GM23338 (cell line): ENCODE data around the gene SFRP4.

ENCODE experiments used
- EZH2 ChIP-seq: fragments of 200-600 bp; sonication (generic); IDR thresholded peaks from one replicate; pipeline ENCODE4 v1.8.0; 2017; ENCODE audit warnings: antibody characterized with exemption, mild to moderate bottlenecking, low read depth; ENCODE audit not compliant: unreplicated experiment
- JUNB ChIP-seq: IDR thresholded peaks from one replicate; pipeline ENCODE4 v1.6.1; 2016; ENCODE audit warnings: antibody characterized with exemption; ENCODE audit not compliant: unreplicated experiment
- NANOG ChIP-seq: IDR thresholded peaks from 2 replicates; pipeline ENCODE4 v1.6.1; 2016; ENCODE audit warnings: antibody characterized with exemption, borderline replicate concordance
- POLR2AphosphoS5 ChIP-seq: IDR thresholded peaks from 2 replicates; pipeline ENCODE4 v1.6.1; 2016; ENCODE audit warnings: antibody characterized with exemption, low read depth
- TF ChIP-seq, protein P1 (sequence below), 2 experiments: fragments of 200-600 bp in 1 of 2; sonication (generic) in 1 of 2; conservative IDR thresholded peaks; 2 replicates each; pipeline versions ENCODE4 v1.5.1 to v1.6.1; 2016 to 2017; ENCODE audit warnings: antibody characterized with exemption in 2 of 2, low read depth in 2 of 2, mild to moderate bottlenecking in 2 of 2, moderate library complexity in 1 of 2
- TF ChIP-seq, protein P2 (sequence below): IDR thresholded peaks from 2 replicates; pipeline ENCODE4 v1.6.1; 2016; ENCODE audit warnings: antibody characterized with exemption

DNA sequence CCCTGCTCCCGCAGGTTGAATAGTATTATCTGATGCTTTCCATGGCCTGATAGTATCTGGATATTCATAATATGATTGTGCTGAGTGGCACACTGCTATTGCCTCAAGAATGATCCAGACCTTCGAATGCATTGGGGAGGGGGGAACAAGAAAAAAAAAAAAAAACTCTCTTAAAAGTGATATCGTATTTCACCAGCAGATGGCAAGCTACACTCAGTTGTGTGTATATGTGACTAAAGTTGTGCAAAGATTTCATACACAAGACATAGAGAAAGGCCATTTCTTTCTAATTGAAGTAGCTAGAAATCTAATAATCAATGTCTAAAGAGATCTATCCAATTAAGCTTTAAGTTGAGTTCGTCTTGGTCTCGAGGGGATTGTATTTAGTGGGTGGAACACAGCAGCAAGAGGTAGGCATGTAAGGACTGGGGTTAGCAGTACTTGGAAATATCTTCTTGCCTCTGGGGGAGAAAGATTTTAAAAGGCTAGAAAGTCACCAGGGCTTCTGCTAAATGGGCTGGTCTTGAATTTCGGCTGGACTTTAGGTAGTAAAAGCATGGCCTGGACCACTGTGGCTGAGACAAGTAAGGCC is 15.3 kb downstream of the SFRP4 start:
- TF ChIP-seq, protein P1, sequence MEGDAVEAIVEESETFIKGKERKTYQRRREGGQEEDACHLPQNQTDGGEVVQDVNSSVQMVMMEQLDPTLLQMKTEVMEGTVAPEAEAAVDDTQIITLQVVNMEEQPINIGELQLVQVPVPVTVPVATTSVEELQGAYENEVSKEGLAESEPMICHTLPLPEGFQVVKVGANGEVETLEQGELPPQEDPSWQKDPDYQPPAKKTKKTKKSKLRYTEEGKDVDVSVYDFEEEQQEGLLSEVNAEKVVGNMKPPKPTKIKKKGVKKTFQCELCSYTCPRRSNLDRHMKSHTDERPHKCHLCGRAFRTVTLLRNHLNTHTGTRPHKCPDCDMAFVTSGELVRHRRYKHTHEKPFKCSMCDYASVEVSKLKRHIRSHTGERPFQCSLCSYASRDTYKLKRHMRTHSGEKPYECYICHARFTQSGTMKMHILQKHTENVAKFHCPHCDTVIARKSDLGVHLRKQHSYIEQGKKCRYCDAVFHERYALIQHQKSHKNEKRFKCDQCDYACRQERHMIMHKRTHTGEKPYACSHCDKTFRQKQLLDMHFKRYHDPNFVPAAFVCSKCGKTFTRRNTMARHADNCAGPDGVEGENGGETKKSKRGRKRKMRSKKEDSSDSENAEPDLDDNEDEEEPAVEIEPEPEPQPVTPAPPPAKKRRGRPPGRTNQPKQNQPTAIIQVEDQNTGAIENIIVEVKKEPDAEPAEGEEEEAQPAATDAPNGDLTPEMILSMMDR (conservative IDR thresholded peaks at IDR 0.05; ENCODE audit: low read depth in 2 of 2): peak; percentile 73 to 86
- TF ChIP-seq POLR2AphosphoS5 (no peak), JUNB (no peak), EZH2 (no peak), NANOG (no peak)
- TF ChIP-seq, protein P2, sequence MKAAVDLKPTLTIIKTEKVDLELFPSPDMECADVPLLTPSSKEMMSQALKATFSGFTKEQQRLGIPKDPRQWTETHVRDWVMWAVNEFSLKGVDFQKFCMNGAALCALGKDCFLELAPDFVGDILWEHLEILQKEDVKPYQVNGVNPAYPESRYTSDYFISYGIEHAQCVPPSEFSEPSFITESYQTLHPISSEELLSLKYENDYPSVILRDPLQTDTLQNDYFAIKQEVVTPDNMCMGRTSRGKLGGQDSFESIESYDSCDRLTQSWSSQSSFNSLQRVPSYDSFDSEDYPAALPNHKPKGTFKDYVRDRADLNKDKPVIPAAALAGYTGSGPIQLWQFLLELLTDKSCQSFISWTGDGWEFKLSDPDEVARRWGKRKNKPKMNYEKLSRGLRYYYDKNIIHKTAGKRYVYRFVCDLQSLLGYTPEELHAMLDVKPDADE: no peak
